ENCODE results near the gene ESRRG.

ESRRG gene

GRCh38 chr1:216475659-216476276, 247.5 kb downstream of the ESRRG start:
- Histone ChIP-seq H3K36me3 (replicated peaks; ENCODE audit: insufficient read depth, low read length) (no peaks in the 10 kb centered on the region), H3K27ac (ENCODE audit: low read length) (no peak overlapping the region), H3K9me3 (replicated peaks; ENCODE audit: insufficient read depth, low read length) (no peaks in the 10 kb centered on the region), H3K9ac (ENCODE audit: low read length) (no peak overlapping the region), H3K9me2 (replicated peaks; ENCODE audit: insufficient read depth, low read length) (no peaks in the 10 kb centered on the region), H3F3A (ENCODE audit: insufficient read depth, low read length) (no peaks in the 10 kb centered on the region), H3K4me2 (ENCODE audit: low read depth, low read length) (no peak overlapping the region), H2AFZ (ENCODE audit: low read length) (no peak overlapping the region), H3K27me3 (replicated peaks; ENCODE audit: insufficient read depth, low read length) (no peaks in the 10 kb centered on the region), H3K79me2 (ENCODE audit: low read length) (no peaks in the 10 kb centered on the region), H3K4me3 (ENCODE audit: low read length) (no peak overlapping the region), H4K20me1 (ENCODE audit: insufficient read depth, low read length) (no peaks in the 10 kb centered on the region), H3K4me1 (ENCODE audit: low read length) (no peaks in the 10 kb centered on the region)
- DNase-seq: no peak
- TF ChIP-seq EZH2 (optimal IDR thresholded peaks at IDR 0.05; ENCODE audit: low read depth, low read length) (no peak), EZH2phosphoT487 (IDR thresholded peaks at IDR 0.05; ENCODE audit: low read length) (no peak)
- TF ChIP-seq, protein P1, sequence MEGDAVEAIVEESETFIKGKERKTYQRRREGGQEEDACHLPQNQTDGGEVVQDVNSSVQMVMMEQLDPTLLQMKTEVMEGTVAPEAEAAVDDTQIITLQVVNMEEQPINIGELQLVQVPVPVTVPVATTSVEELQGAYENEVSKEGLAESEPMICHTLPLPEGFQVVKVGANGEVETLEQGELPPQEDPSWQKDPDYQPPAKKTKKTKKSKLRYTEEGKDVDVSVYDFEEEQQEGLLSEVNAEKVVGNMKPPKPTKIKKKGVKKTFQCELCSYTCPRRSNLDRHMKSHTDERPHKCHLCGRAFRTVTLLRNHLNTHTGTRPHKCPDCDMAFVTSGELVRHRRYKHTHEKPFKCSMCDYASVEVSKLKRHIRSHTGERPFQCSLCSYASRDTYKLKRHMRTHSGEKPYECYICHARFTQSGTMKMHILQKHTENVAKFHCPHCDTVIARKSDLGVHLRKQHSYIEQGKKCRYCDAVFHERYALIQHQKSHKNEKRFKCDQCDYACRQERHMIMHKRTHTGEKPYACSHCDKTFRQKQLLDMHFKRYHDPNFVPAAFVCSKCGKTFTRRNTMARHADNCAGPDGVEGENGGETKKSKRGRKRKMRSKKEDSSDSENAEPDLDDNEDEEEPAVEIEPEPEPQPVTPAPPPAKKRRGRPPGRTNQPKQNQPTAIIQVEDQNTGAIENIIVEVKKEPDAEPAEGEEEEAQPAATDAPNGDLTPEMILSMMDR (IDR thresholded peaks at IDR 0.05; ENCODE audit: low read length): no peak

DNA sequence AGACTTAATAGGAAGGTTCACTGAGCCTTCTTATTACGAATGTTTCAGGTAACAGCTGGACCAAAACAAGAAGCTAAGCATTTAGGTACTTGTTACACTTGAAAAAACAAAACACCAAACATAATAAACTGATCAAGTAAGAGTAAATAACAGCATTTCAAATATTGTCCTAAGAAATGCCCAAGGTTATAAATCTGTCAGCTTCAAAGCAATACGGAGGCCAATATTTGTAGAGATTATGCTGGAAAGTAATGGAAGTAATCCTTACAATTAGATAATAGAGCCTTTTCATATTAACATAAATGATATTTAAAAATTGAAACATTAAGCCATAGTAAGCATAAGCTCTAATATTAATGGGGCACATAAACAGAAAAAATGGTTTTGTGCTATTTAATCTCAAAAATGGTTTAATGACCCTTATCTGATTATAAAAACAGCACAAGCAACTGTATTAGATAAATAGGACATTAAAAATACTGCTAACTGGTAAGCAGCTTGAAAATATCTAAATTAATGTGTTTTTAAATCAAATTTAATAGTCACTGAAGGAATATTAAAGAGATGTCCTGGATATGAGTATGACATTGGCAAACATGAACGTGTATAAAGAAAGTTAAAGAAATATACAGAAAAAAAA, 256.9 kb downstream of the ESRRG start:
- Histone ChIP-seq H3K9me3 (replicated peaks; ENCODE audit: insufficient read depth, low read length) (no peaks in the 10 kb centered on the region), H3K4me3 (ENCODE audit: low read length) (no peak overlapping the region), H4K20me1 (ENCODE audit: insufficient read depth, low read length) (no peaks in the 10 kb centered on the region), H3K36me3 (replicated peaks; ENCODE audit: insufficient read depth, low read length) (no peaks in the 10 kb centered on the region), H2AFZ (ENCODE audit: low read length) (no peak overlapping the region), H3K4me2 (ENCODE audit: low read depth, low read length) (no peak overlapping the region), H3K79me2 (ENCODE audit: low read length) (no peaks in the 10 kb centered on the region), H3K27ac (ENCODE audit: low read length) (no peak overlapping the region), H3K9me2 (replicated peaks; ENCODE audit: insufficient read depth, low read length) (no peaks in the 10 kb centered on the region), H3K9ac (ENCODE audit: low read length) (no peak overlapping the region), H3K4me1 (ENCODE audit: low read length) (no peaks in the 10 kb centered on the region), H3K27me3 (replicated peaks; ENCODE audit: insufficient read depth, low read length) (no peaks in the 10 kb centered on the region), H3F3A (ENCODE audit: insufficient read depth, low read length) (no peaks in the 10 kb centered on the region)
- no peak for TF ChIP-seq EZH2phosphoT487 (IDR thresholded peaks at IDR 0.05; ENCODE audit: low read length)
- DNase-seq: no peak

DNA sequence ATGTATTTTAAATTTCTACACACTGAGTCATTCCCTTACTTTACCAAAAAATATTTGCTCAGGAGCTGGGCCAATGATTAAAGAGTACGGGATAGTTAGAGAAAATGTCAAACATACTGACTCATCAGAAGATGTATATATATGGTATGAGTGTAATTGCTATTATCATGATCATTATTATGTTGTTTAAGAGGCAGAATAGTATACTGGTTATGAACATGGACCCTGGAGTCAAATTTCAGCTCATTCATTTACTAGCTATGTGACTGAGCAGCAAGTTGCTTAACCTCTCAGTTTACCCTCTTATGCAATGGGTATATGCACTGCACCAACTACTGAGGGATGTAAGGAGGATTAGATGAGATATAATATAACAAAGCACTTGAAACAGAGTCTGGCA, 258.7 kb downstream of the ESRRG start:
- H3F3A ChIP-seq (ENCODE audit: insufficient read depth, low read length): no peaks in the 10 kb centered on the region
- DNase-seq: no peak
- no peaks in the 10 kb centered on the region for H3K4me1 ChIP-seq (ENCODE audit: low read length)
- TF ChIP-seq, protein P1 (IDR thresholded peaks at IDR 0.05; ENCODE audit: low read length): no peak
- no peak for TF ChIP-seq EZH2 (optimal IDR thresholded peaks at IDR 0.05; ENCODE audit: low read depth, low read length)
- no peak for TF ChIP-seq EZH2phosphoT487 (IDR thresholded peaks at IDR 0.05; ENCODE audit: low read length)
- no peaks in the 10 kb centered on the region for H3K27me3 ChIP-seq (replicated peaks; ENCODE audit: insufficient read depth, low read length)
- no peaks in the 10 kb centered on the region for H3K79me2 ChIP-seq (ENCODE audit: low read length)
- H3K9me2 ChIP-seq (replicated peaks; ENCODE audit: insufficient read depth, low read length): no peaks in the 10 kb centered on the region
- no peak overlapping the region for H3K9ac ChIP-seq (ENCODE audit: low read length)
- no peak overlapping the region for H2AFZ ChIP-seq (ENCODE audit: low read length)
- H3K9me3 ChIP-seq (replicated peaks; ENCODE audit: insufficient read depth, low read length): no peaks in the 10 kb centered on the region
- no peak overlapping the region for H3K4me3 ChIP-seq (ENCODE audit: low read length)
- no peak overlapping the region for H3K4me2 ChIP-seq (ENCODE audit: low read depth, low read length)
- no peaks in the 10 kb centered on the region for H4K20me1 ChIP-seq (ENCODE audit: insufficient read depth, low read length)
- no peaks in the 10 kb centered on the region for H3K36me3 ChIP-seq (replicated peaks; ENCODE audit: insufficient read depth, low read length)
- no peak overlapping the region for H3K27ac ChIP-seq (ENCODE audit: low read length)

All from MM.1S (cell line).